ENCODE data around the gene SULF2.

SULF2 gene

GRCh38 chr20:47760686-47761481 lies 24.4 kb downstream of the SULF2 start:
- no peak for DNase-seq (ENCODE audit: low read depth)

- no peak for DNase-seq (ENCODE audit: low read depth)
Measured at GRCh38 chr20:47758517-47759450, 26.5 kb downstream of the SULF2 start.

- DNase-seq (ENCODE audit: low read depth): no peak
Measured at GRCh38 chr20:47757145-47758035, 27.9 kb downstream of the SULF2 start.

- DNase-seq (ENCODE audit: low read depth): no peak
Measured at GRCh38 chr20:47754946-47755652, 30.2 kb downstream of the SULF2 start.

GRCh38 chr20:47754388-47754715 lies 30.9 kb downstream of the SULF2 start:
- no peak for DNase-seq (ENCODE audit: low read depth)

- DNase-seq (ENCODE audit: low read depth): no peak
Measured at GRCh38 chr20:47753576-47754387, 31.5 kb downstream of the SULF2 start.

GRCh38 chr20:47751449-47751848 lies 33.8 kb downstream of the SULF2 start:
- no peak for DNase-seq (ENCODE audit: low read depth)

GRCh38 chr20:47749339-47749738 lies 35.9 kb downstream of the SULF2 start:
- no peak for DNase-seq (ENCODE audit: low read depth)

- no peak for DNase-seq (ENCODE audit: low read depth)
Measured at GRCh38 chr20:47748823-47749222, 36.5 kb downstream of the SULF2 start.

GRCh38 chr20:47748069-47748468 lies 37.2 kb downstream of the SULF2 start:
- no peak for DNase-seq (ENCODE audit: low read depth)

GRCh38 chr20:47747669-47748031 lies 37.6 kb downstream of the SULF2 start:
- DNase-seq (ENCODE audit: low read depth): no peak

GRCh38 chr20:47744803-47745202 lies 40.5 kb downstream of the SULF2 start:
- DNase-seq (ENCODE audit: low read depth): no peak

- no peak for DNase-seq (ENCODE audit: low read depth)
Measured at GRCh38 chr20:47743671-47744070, 41.6 kb downstream of the SULF2 start.

GRCh38 chr20:47741669-47742608 lies 43.3 kb downstream of the SULF2 start:
- no peak for DNase-seq (ENCODE audit: low read depth)

GRCh38 chr20:47740862-47741184 lies 44.5 kb downstream of the SULF2 start:
- no peak for DNase-seq (ENCODE audit: low read depth)

GRCh38 chr20:47740121-47740861 lies 45.0 kb downstream of the SULF2 start:
- DNase-seq (ENCODE audit: low read depth): no peak

- no peak for DNase-seq (ENCODE audit: low read depth)
Measured at GRCh38 chr20:47737923-47738322, 47.4 kb downstream of the SULF2 start.

- no peak for DNase-seq (ENCODE audit: low read depth)
Measured at GRCh38 chr20:47736570-47737152, 48.6 kb downstream of the SULF2 start.

Data from activated T-cell treated with anti-CD3 and anti-CD28 coated beads for 1 hour (primary cell).